H9 (cell line): ENCODE measurements around the gene NAP1L5. TPM values are rescaled to one million over a fixed set of nuclear protein-coding genes. Genes with fewer than 3 reads are reported as not detected.

Experiments used
- DNase-seq: peaks from one replicate; pipeline ENCODE4 v3.0.0-alpha.2; 2017
- H2AFZ ChIP-seq: one replicate; pipeline ENCODE4 v1.6.1; 2013; ENCODE audit warnings: mild to moderate bottlenecking, low read length, control low read depth, moderate library complexity
- H2AK5ac ChIP-seq: 2 replicates; pipeline ENCODE4 v1.6.1; 2013; ENCODE audit warnings: low read length, control low read depth, mixed read lengths; ENCODE audit not compliant: insufficient read length
- H2BK120ac ChIP-seq: one replicate; pipeline ENCODE4 v1.6.1; 2013; ENCODE audit warnings: low read depth, mild to moderate bottlenecking, low read length, control low read depth, inconsistent platforms; ENCODE audit not compliant: poor library complexity, severe bottlenecking
- H2BK12ac ChIP-seq: 2 replicates; pipeline ENCODE4 v1.6.1; 2013; ENCODE audit warnings: low read length, control low read depth, mixed read lengths, low read depth; ENCODE audit not compliant: insufficient read length
- H2BK15ac ChIP-seq: 2 replicates; pipeline ENCODE4 v1.6.1; 2013; ENCODE audit warnings: low read depth, low read length, control low read depth
- H2BK20ac ChIP-seq: one replicate; pipeline ENCODE4 v1.6.1; 2013; ENCODE audit warnings: low read depth, mild to moderate bottlenecking, low read length, control low read depth, inconsistent platforms; ENCODE audit not compliant: poor library complexity, severe bottlenecking
- H2BK5ac ChIP-seq: 2 replicates; pipeline ENCODE4 v1.6.1; 2013; ENCODE audit warnings: low read length, control low read depth, mixed read lengths; ENCODE audit not compliant: insufficient read length
- H3K14ac ChIP-seq: 2 replicates; pipeline ENCODE4 v1.6.1; 2013; ENCODE audit warnings: low read length, control low read depth; ENCODE audit not compliant: insufficient read depth
- H3K18ac ChIP-seq: 2 replicates; pipeline ENCODE4 v1.6.1; 2013; ENCODE audit warnings: low read depth, mild to moderate bottlenecking, mixed read lengths, low read length, control low read depth; ENCODE audit not compliant: insufficient read length
- H3K23ac ChIP-seq: 2 replicates; pipeline ENCODE4 v1.6.1; 2013; ENCODE audit warnings: low read length, control low read depth, mixed read lengths, low read depth; ENCODE audit not compliant: insufficient read length
- H3K23me2 ChIP-seq: 2 replicates; pipeline ENCODE4 v1.6.1; 2013; ENCODE audit warnings: low read depth, mild to moderate bottlenecking, mixed read lengths, low read length, control low read depth; ENCODE audit not compliant: insufficient read length, poor library complexity, severe bottlenecking
- H3K27ac ChIP-seq: 2 replicates; pipeline ENCODE4 v1.5.1; 2013; ENCODE audit warnings: low read length, control low read depth, mixed read lengths, low read depth; ENCODE audit not compliant: insufficient read length
- H3K27me3 ChIP-seq: 2 replicates; pipeline ENCODE4 v1.6.1; 2013; ENCODE audit warnings: low read length, control low read depth, inconsistent platforms; ENCODE audit not compliant: insufficient read depth
- H3K4ac ChIP-seq: 2 replicates; pipeline ENCODE4 v1.6.1; 2013; ENCODE audit warnings: low read depth, mild to moderate bottlenecking, control low read depth, inconsistent platforms, low read length, moderate library complexity
- H3K4me1 ChIP-seq: 2 replicates; pipeline ENCODE4 v1.6.1; 2013; ENCODE audit warnings: low read length, control low read depth, inconsistent platforms; ENCODE audit not compliant: insufficient read depth
- H3K4me2 ChIP-seq: 2 replicates; pipeline ENCODE4 v1.6.1; 2013; ENCODE audit warnings: low read length, control low read depth, mixed read lengths; ENCODE audit not compliant: insufficient read length, insufficient read depth
- H3K56ac ChIP-seq: 2 replicates; pipeline ENCODE4 v1.6.1; 2013; ENCODE audit warnings: low read depth, mild to moderate bottlenecking, mixed read lengths, low read length, control low read depth; ENCODE audit not compliant: insufficient read length
- H3K79me1 ChIP-seq: 2 replicates; pipeline ENCODE4 v1.6.1; 2013; ENCODE audit warnings: low read depth, mild to moderate bottlenecking, moderate library complexity, low read length, control low read depth, inconsistent platforms; ENCODE audit not compliant: insufficient read depth, poor library complexity, severe bottlenecking
- H3K79me2 ChIP-seq: 2 replicates; pipeline ENCODE4 v1.6.1; 2013; ENCODE audit warnings: low read length, control low read depth, inconsistent platforms; ENCODE audit not compliant: insufficient read depth
- H3K9ac ChIP-seq: 2 replicates; pipeline ENCODE4 v1.6.1; 2013; ENCODE audit warnings: low read length, control low read depth, mixed read lengths; ENCODE audit not compliant: insufficient read length; ENCODE audit errors: extremely low read depth
- H3K9me3 ChIP-seq: one replicate; pipeline ENCODE4 v1.6.1; 2013; ENCODE audit warnings: low read depth, low read length, inconsistent platforms; ENCODE audit not compliant: control insufficient read depth
- H3T11ph ChIP-seq: one replicate; pipeline ENCODE4 v1.6.1; 2013; ENCODE audit warnings: mild to moderate bottlenecking, low read length, control low read depth, inconsistent platforms
- H4K20me1 ChIP-seq: one replicate; pipeline ENCODE4 v1.6.1; 2013; ENCODE audit not compliant: control insufficient read depth, insufficient read length, insufficient read depth
- H4K5ac ChIP-seq: 2 replicates; pipeline ENCODE4 v1.6.1; 2013; ENCODE audit warnings: low read depth, mild to moderate bottlenecking, mixed read lengths, low read length, control low read depth; ENCODE audit not compliant: insufficient read length
- H4K8ac ChIP-seq: replicated peaks from 2 replicates; pipeline ENCODE4 v1.6.1; 2013; ENCODE audit warnings: low read length, control low read depth, mixed read lengths, low read depth; ENCODE audit not compliant: insufficient read length
- H4K91ac ChIP-seq: 2 replicates; pipeline ENCODE4 v1.6.1; 2013; ENCODE audit warnings: low read depth, mild to moderate bottlenecking, moderate library complexity, mixed read lengths, low read length, control low read depth; ENCODE audit not compliant: insufficient read length
- H3K27ac Mint-ChIP-seq, 3 experiments: 2 replicates in 2 of 3; 3 replicates in 1 of 3; pipeline ENCODE4 v1.8.0; 2020 to 2021; ENCODE audit warnings: mixed read lengths in 3 of 3, mild to moderate bottlenecking in 1 of 3, moderate library complexity in 1 of 3
- H3K27me3 Mint-ChIP-seq: 2 replicates; pipeline ENCODE4 v1.8.0; 2021; ENCODE audit warnings: low read depth, mild to moderate bottlenecking, moderate library complexity, mixed read lengths
- H3K36me3 Mint-ChIP-seq, 3 experiments: 2 replicates in 2 of 3; 3 replicates in 1 of 3; pipeline ENCODE4 v1.8.0; 2020 to 2021; ENCODE audit warnings: low read depth in 3 of 3, mixed read lengths in 3 of 3; ENCODE audit not compliant: insufficient read depth in 1 of 3
- H3K4me1 Mint-ChIP-seq, 2 experiments: 2 replicates each; pipeline ENCODE4 v1.8.0; 2020; ENCODE audit warnings: mixed read lengths in 2 of 2
- H3K4me3 Mint-ChIP-seq, 2 experiments: 2 replicates in 1 of 2; 3 replicates in 1 of 2; pipeline ENCODE4 v1.8.0; 2020 to 2021; ENCODE audit warnings: mild to moderate bottlenecking in 2 of 2, mixed read lengths in 2 of 2, moderate library complexity in 1 of 2
- H3K9me3 Mint-ChIP-seq, 2 experiments: 2 replicates in 1 of 2; 3 replicates in 1 of 2; pipeline ENCODE4 v1.8.0; 2020; ENCODE audit warnings: mild to moderate bottlenecking in 2 of 2, mixed read lengths in 2 of 2, moderate library complexity in 1 of 2
- WGBS: extraction: QIAGEN DNeasy Blood & Tissue Kit; methylation state at CpG from one replicate; pipeline ENCODE4 v1.1.7; 2013; ENCODE audit warnings: missing lambda C conversion rate, low lambda C conversion rate, mixed read lengths; ENCODE audit not compliant: insufficient read length; ENCODE audit errors: extremely low coverage; 5-methylcytosine and 5-hydroxymethylcytosine counted together
- total RNA-seq: library from RNA; stranded (reverse); gene quantifications from 2 replicates; pipeline ENCODE4 v1.2.1, GENCODE V29; 2021
- TF ChIP-seq, protein P1 (sequence below): fragments of 200-600 bp; sonication (generic); conservative IDR thresholded peaks from 3 replicates; pipeline ENCODE4 v1.8.0; 2021; ENCODE audit warnings: antibody characterized with exemption, mild to moderate bottlenecking

Gene NAP1L5
- total RNA-seq, 1 experiment from 2014 or later: 2.2 TPM

DNA sequence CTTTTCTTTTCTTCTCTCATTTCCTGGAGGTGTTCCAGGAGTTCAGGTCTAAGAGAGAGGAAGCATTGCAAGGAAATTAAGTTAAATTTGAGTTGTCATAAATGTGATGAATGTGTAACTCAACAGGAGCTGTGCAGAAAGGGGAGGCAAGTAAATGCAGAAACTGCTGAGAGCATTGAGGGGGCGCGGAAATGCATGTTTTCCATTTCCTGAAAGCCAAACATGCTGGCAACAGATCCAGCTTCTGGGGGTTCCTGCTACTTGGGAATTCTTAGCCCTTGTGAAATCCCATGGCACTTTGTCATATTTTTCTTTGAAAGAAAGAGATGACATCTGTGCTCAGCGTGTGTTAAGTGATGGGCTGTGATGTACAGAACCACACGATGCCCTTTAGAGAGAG, 33.8 kb upstream of the NAP1L5 start:
- H3K4ac ChIP-seq: no peak overlapping the region
- Mint-ChIP-seq H3K4me1 (peaks cover 3 to 6% of the 10 kb centered on the region in 2 experiments; a peak in 3 of 4 replicates), H3K4me3 (no peak overlapping the region), H3K36me3 (peaks cover 2 to 27% (median 19%) of the 10 kb centered on the region in 3 experiments; a peak in 6 of 7 replicates), H3K27ac (no peak overlapping the region), H3K27me3 (no peaks in the 10 kb centered on the region), H3K9me3 (no peaks in the 10 kb centered on the region)
- H2AFZ ChIP-seq: no peak overlapping the region
- no peak overlapping the region for H4K8ac ChIP-seq
- no peaks in the 10 kb centered on the region for H3K79me1 ChIP-seq
- TF ChIP-seq, protein P1, sequence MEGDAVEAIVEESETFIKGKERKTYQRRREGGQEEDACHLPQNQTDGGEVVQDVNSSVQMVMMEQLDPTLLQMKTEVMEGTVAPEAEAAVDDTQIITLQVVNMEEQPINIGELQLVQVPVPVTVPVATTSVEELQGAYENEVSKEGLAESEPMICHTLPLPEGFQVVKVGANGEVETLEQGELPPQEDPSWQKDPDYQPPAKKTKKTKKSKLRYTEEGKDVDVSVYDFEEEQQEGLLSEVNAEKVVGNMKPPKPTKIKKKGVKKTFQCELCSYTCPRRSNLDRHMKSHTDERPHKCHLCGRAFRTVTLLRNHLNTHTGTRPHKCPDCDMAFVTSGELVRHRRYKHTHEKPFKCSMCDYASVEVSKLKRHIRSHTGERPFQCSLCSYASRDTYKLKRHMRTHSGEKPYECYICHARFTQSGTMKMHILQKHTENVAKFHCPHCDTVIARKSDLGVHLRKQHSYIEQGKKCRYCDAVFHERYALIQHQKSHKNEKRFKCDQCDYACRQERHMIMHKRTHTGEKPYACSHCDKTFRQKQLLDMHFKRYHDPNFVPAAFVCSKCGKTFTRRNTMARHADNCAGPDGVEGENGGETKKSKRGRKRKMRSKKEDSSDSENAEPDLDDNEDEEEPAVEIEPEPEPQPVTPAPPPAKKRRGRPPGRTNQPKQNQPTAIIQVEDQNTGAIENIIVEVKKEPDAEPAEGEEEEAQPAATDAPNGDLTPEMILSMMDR: no peak
- H3K18ac ChIP-seq: no peak overlapping the region
- no peak overlapping the region for H3K4me2 ChIP-seq
- WGBS: no CpG with 5 or more reads among the region's 4 CpGs
- H3K56ac ChIP-seq: no peak overlapping the region
- no peaks in the 10 kb centered on the region for H3K79me2 ChIP-seq
- no peaks in the 10 kb centered on the region for H3K4me1 ChIP-seq
- no peak overlapping the region for H3K9ac ChIP-seq
- no peak overlapping the region for H3K14ac ChIP-seq
- no peaks in the 10 kb centered on the region for H3K9me3 ChIP-seq
- no peak overlapping the region for H4K5ac ChIP-seq
- no peak overlapping the region for H4K91ac ChIP-seq
- no peaks in the 10 kb centered on the region for H3K27me3 ChIP-seq
- no peak overlapping the region for H2AK5ac ChIP-seq
- H3K27ac ChIP-seq: no peak overlapping the region
- no peaks in the 10 kb centered on the region for H4K20me1 ChIP-seq
- no peaks in the 10 kb centered on the region for H3K23me2 ChIP-seq
- no peak overlapping the region for H2BK15ac ChIP-seq
- H2BK12ac ChIP-seq: no peak overlapping the region
- no peak overlapping the region for H2BK120ac ChIP-seq
- H3K23ac ChIP-seq: no peak overlapping the region
- no peak overlapping the region for H2BK5ac ChIP-seq
- no peak for DNase-seq
- no peak overlapping the region for H2BK20ac ChIP-seq
- H3T11ph ChIP-seq: no peak overlapping the region
